IMR-90 (cell line): ENCODE data around the gene LRRC52.
"Not testable (repeated sequence)": the region's sequence is repeated elsewhere in the genome, so short reads cannot be mapped to it uniquely, and the experiment has no call there.

Experiments
- CHD1 ChIP-seq: IDR thresholded peaks from 2 replicates; pipeline ENCODE4 v1.6.1; 2012; ENCODE audit warnings: low read depth, low read length, improper control_type of control experiment
- MAZ ChIP-seq: IDR thresholded peaks from 2 replicates; pipeline ENCODE4 v1.6.1; 2012; ENCODE audit warnings: low read depth, mild to moderate bottlenecking, low read length, improper control_type of control experiment, moderate library complexity, borderline replicate concordance
- POLR2A ChIP-seq: IDR thresholded peaks from 2 replicates; pipeline ENCODE4 v1.6.1; 2012; ENCODE audit warnings: mild to moderate bottlenecking, low read depth, low read length
- RFX5 ChIP-seq: IDR thresholded peaks from 2 replicates; pipeline ENCODE4 v1.8.0; 2012; ENCODE audit warnings: low read depth, mild to moderate bottlenecking, low read length, moderate library complexity
- SMC3 ChIP-seq: fragments of 150-350 bp; IDR thresholded peaks from 2 replicates; pipeline ENCODE4 v1.6.1; 2016; ENCODE audit warnings: low read depth, mild to moderate bottlenecking, antibody characterized with exemption, low read length, moderate library complexity
- TF ChIP-seq, protein P1 (sequence below): conservative IDR thresholded peaks from 2 replicates; pipeline ENCODE4 v1.5.1; 2012; ENCODE audit warnings: mild to moderate bottlenecking, low read depth, low read length, improper control_type of control experiment

DNA sequence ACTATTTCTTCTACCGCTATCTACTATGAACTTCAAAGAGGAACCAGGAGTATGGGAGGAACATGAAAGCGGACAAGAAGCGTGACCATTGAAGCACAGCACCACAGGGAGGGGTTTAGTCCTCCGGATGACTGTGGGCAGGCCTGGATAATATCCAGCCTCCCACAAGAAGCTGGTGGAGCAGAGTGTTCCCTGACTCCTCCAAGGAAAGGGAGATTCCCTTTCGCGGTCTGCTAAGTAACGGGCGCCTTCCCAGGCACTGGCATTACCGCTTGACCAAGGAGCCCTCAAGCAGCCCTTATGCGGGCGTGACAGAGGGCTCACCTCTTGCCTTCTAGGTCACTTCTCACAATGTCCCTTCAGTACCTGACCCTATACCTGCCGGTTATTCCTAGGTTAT is 62.9 kb downstream of the LRRC52 start:
- TF ChIP-seq, protein P1, sequence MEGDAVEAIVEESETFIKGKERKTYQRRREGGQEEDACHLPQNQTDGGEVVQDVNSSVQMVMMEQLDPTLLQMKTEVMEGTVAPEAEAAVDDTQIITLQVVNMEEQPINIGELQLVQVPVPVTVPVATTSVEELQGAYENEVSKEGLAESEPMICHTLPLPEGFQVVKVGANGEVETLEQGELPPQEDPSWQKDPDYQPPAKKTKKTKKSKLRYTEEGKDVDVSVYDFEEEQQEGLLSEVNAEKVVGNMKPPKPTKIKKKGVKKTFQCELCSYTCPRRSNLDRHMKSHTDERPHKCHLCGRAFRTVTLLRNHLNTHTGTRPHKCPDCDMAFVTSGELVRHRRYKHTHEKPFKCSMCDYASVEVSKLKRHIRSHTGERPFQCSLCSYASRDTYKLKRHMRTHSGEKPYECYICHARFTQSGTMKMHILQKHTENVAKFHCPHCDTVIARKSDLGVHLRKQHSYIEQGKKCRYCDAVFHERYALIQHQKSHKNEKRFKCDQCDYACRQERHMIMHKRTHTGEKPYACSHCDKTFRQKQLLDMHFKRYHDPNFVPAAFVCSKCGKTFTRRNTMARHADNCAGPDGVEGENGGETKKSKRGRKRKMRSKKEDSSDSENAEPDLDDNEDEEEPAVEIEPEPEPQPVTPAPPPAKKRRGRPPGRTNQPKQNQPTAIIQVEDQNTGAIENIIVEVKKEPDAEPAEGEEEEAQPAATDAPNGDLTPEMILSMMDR, result not testable (repeated sequence)
- not testable (repeated sequence) for TF ChIP-seq POLR2A, SMC3, CHD1, RFX5, MAZ
